Adrenal gland (tissue), 5 donors: Measurements from ENCODE around the gene CHRM1.

ENCODE experiments used
- CTCF ChIP-seq, 6 experiments: fragments of 450-650 bp in 4 of 6; fragments of 200-600 bp in 2 of 6; sonication (generic) in 1 of 6; IDR thresholded peaks; 1 replicate in 5 of 6; 2 replicates in 1 of 6; pipeline versions ENCODE4 v1.5.1 to v1.8.0; 2016 to 2021; ENCODE audit warnings: antibody characterized with exemption in 6 of 6, mild to moderate bottlenecking in 2 of 6, moderate library complexity in 1 of 6
- POLR2A ChIP-seq, 2 donors: fragments of 450-650 bp; IDR thresholded peaks; one replicate each; pipeline ENCODE4 v1.6.1; 2017; ENCODE audit warnings: antibody characterized with exemption in 2 of 2, mild to moderate bottlenecking in 2 of 2, moderate library complexity in 1 of 2
- donor health status: DM: no; HTN: no; CAD: no.

DNA sequence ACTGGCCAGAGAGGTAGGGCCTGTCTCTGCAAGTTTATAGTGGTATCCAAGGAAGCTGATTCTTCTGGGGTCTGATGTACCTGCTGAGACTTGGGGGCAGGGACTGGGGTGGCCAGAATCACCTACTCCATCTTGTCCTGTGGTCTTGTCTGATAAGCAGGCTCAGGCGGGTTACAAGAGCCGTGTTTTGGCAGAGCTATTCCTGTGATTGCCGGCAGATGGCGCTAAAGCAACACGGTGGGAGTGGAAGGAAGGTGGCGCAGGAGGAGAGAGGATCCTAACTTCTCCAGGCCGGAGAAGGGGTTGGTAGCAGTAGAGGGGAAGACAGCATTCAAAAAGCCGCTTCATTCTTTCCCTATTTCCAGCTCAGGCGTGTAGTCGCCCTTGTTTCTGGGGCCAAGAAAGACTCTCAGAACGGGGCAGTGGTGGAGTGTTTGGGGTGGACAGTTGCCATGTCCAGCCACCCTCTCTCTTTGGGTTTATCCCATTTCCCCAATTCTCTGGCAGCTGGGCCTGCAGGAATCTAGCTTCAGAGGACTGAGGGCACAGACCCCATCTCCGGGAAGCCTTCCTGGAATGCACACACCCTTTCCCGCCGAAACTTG is 15.1 kb downstream of the CHRM1 start:
- TF ChIP-seq CTCF (IDR thresholded peaks at IDR 0.05): peak; percentile 97 to 99 (median 99)
- TF ChIP-seq POLR2A (IDR thresholded peaks at IDR 0.05): no peak
